ENCODE results near the gene MRPL20.

DNA sequence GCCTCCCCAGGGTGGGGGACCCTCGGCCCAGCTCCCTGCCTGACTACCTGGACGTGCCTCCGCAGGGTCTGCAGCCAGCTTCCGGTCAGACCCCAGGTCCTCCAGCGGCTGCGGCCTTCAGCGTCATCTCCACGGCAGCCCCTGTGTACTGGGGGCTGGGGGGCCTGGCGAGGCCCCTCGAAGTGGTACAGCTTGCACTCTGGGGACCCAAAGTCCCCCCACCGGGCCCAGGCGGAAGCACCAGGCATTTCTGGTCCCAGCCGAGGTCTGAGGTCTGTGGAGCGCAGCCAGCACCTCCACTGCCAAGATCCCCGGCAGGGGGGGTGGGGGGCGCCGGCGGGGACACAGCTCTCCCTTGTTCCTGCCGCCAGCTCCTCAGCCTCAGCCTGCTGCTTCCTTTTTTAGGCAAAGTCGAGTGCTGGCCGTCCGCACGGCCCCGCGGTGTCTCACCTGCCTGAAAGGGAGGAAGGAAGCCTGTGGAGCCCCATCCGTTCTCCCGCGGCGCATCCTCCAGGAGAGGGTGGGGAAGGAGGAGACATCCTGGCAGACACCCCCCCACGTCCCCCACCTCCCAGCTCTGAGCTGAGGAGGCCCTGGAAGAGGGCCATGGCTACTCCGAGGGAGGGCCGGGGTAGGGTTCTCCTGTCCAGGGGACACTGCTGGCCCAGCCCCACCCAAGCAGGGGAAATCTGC lies 27.2 kb upstream of the MRPL20 start:
- no peak for TF ChIP-seq CTCF (IDR thresholded peaks at IDR 0.05; ENCODE audit: low read length)
- TF ChIP-seq EZH2 (IDR thresholded peaks at IDR 0.05; ENCODE audit: borderline replicate concordance, low read length), result no peak

Measured in OCI-LY1 (cell line).